ENCODE results near the gene GADL1. TPM values are rescaled to one million over a fixed set of nuclear protein-coding genes. Genes with fewer than 3 reads are reported as not detected.

GADL1 gene
- total RNA-seq, 1 experiment from 2014 or later: not detected

GRCh38 chr3:30864836-30865235 is 29.6 kb downstream of the GADL1 start:
- DNase-seq (ENCODE audit: low read depth, low spot score): no peak
- CTCF ChIA-PET: no interaction called here

GRCh38 chr3:30864132-30864531 is 30.3 kb downstream of the GADL1 start:
- ChIA-PET CTCF (no interaction called here), RAD21 (ENCODE audit: low non-redundant PET in 1 of 2, low total read pairs in 2 of 2, uncharacterized antibody in 2 of 2, unreplicated experiment in 2 of 2) (no interaction called here), POLR2A (no interaction called here)
- H3K9me3 ChIP-seq (ENCODE audit: control insufficient read depth in 1 of 2, insufficient read depth in 1 of 2, low read depth in 1 of 2, low read length in 2 of 2): no peaks in the 10 kb centered on the region
- intact Hi-C loops (cut with micrococcal nuclease): no loop called here
- no peaks in the 10 kb centered on the region for H3K79me2 ChIP-seq (ENCODE audit: insufficient read depth, low read length)
- H3K4me3 ChIP-seq (replicated peaks in 1 of 2; ENCODE audit: low read depth in 1 of 2, low read length in 2 of 2): no peak overlapping the region
- ATAC-seq: no peak
- H4K20me1 ChIP-seq (ENCODE audit: insufficient read depth): no peaks in the 10 kb centered on the region
- H2AFZ ChIP-seq (ENCODE audit: low read depth, low read length, poor library complexity, severe bottlenecking): no peak overlapping the region
- DNase-seq (ENCODE audit: low read depth, low spot score): no peak
- H3K4me2 ChIP-seq (ENCODE audit: low read length): no peak overlapping the region
- H3K27ac ChIP-seq (ENCODE audit: low read depth, low read length): no peak overlapping the region
- no peak overlapping the region for H3K9ac ChIP-seq (ENCODE audit: low read length)
- BruUV-seq (replicated peaks): no TSS peak
- H3K27me3 ChIP-seq (ENCODE audit: insufficient read depth, low read length): no peaks in the 10 kb centered on the region
- no peaks in the 10 kb centered on the region for H3K36me3 ChIP-seq (ENCODE audit: control insufficient read depth in 1 of 2, insufficient read depth in 2 of 2, low read length in 2 of 2)
- H3K9me2 ChIP-seq (ENCODE audit: insufficient read depth): no peaks in the 10 kb centered on the region
- no peaks in the 10 kb centered on the region for H3K4me1 ChIP-seq (ENCODE audit: control insufficient read depth in 1 of 2, insufficient read depth in 2 of 2, low read length in 2 of 2)
- no peak for TF ChIP-seq JUND (IDR thresholded peaks at IDR 0.05)
- no peak for TF ChIP-seq CEBPB (IDR thresholded peaks at IDR 0.05; ENCODE audit: low read depth)
- TF ChIP-seq REST (IDR thresholded peaks at IDR 0.05; ENCODE audit: low read depth): no peak
- no peak for TF ChIP-seq CTCF (IDR thresholded peaks at IDR 0.05 in 2 of 3, conservative IDR thresholded peaks at IDR 0.05 in 1 of 3; ENCODE audit: borderline replicate concordance in 1 of 3, insufficient read depth in 1 of 3, low read depth in 2 of 3, low read length in 2 of 3)
- TF ChIP-seq EGR1 (IDR thresholded peaks at IDR 0.05; ENCODE audit: low read depth): no peak
- no peak for TF ChIP-seq SP1 (IDR thresholded peaks at IDR 0.05; ENCODE audit: low read depth)
- TF ChIP-seq SRF (IDR thresholded peaks at IDR 0.05; ENCODE audit: low read depth): no peak
- TF ChIP-seq ELF1 (IDR thresholded peaks at IDR 0.05; ENCODE audit: borderline replicate concordance, low read depth): no peak
- TF ChIP-seq SIN3A (IDR thresholded peaks at IDR 0.05; ENCODE audit: low read depth): no peak
- no peak for TF ChIP-seq CBX3 (IDR thresholded peaks at IDR 0.05; ENCODE audit: low read depth)
- TF ChIP-seq POLR2AphosphoS5 (IDR thresholded peaks at IDR 0.05; ENCODE audit: low read depth, low read length): no peak
- TF ChIP-seq MAX (IDR thresholded peaks at IDR 0.05): no peak

More at GRCh38 chr3:30864836-30865235, 29.6 kb downstream of the GADL1 start:
- intact Hi-C loops (cut with micrococcal nuclease): no loop called here
- BruUV-seq (replicated peaks): no TSS peak
- Histone ChIP-seq H4K20me1 (ENCODE audit: insufficient read depth) (no peaks in the 10 kb centered on the region), H3K4me2 (ENCODE audit: low read length) (no peak overlapping the region), H3K9me3 (ENCODE audit: control insufficient read depth in 1 of 2, insufficient read depth in 1 of 2, low read depth in 1 of 2, low read length in 2 of 2) (no peaks in the 10 kb centered on the region), H3K27me3 (ENCODE audit: insufficient read depth, low read length) (no peaks in the 10 kb centered on the region), H3K9ac (ENCODE audit: low read length) (no peak overlapping the region), H3K27ac (ENCODE audit: low read depth, low read length) (no peak overlapping the region), H3K79me2 (ENCODE audit: insufficient read depth, low read length) (no peaks in the 10 kb centered on the region), H3K9me2 (ENCODE audit: insufficient read depth) (no peaks in the 10 kb centered on the region), H3K4me1 (ENCODE audit: control insufficient read depth in 1 of 2, insufficient read depth in 2 of 2, low read length in 2 of 2) (no peaks in the 10 kb centered on the region), H3K4me3 (replicated peaks in 1 of 2; ENCODE audit: low read depth in 1 of 2, low read length in 2 of 2) (no peak overlapping the region), H3K36me3 (ENCODE audit: control insufficient read depth in 1 of 2, insufficient read depth in 2 of 2, low read length in 2 of 2) (no peaks in the 10 kb centered on the region), H2AFZ (ENCODE audit: low read depth, low read length, poor library complexity, severe bottlenecking) (no peak overlapping the region)
- ChIA-PET RAD21 (ENCODE audit: low non-redundant PET in 1 of 2, low total read pairs in 2 of 2, uncharacterized antibody in 2 of 2, unreplicated experiment in 2 of 2) (no interaction called here), POLR2A (no interaction called here)
- TF ChIP-seq CBX3 (IDR thresholded peaks at IDR 0.05; ENCODE audit: low read depth) (no peak), RAD21 (IDR thresholded peaks at IDR 0.05; ENCODE audit: low read depth) (no peak), EZH2phosphoT487 (IDR thresholded peaks at IDR 0.05; ENCODE audit: borderline replicate concordance) (no peak), ZNF274 (IDR thresholded peaks at IDR 0.05; ENCODE audit: low read depth, low read length) (no peak), JUND (IDR thresholded peaks at IDR 0.05) (no peak), EZH2 (IDR thresholded peaks at IDR 0.05) (no peak), SIN3A (IDR thresholded peaks at IDR 0.05; ENCODE audit: low read depth) (no peak), YY1 (IDR thresholded peaks at IDR 0.05; ENCODE audit: extremely low read depth, insufficient replicate concordance, low read depth, low read length) (no peak)
- no peak for ATAC-seq
